ENCODE results near the gene ULK4.
"Not testable (repeated sequence)": the region's sequence is repeated elsewhere in the genome, so short reads cannot be mapped to it uniquely, and the experiment has no call there.

The ULK4 gene

GRCh38 chr3:41288785-41289184, 673.1 kb downstream of the ULK4 start:
- DNase-seq, result no peak

- DNase-seq, result no peak
Measured at GRCh38 chr3:41286305-41286704, 675.6 kb downstream of the ULK4 start.

DNA sequence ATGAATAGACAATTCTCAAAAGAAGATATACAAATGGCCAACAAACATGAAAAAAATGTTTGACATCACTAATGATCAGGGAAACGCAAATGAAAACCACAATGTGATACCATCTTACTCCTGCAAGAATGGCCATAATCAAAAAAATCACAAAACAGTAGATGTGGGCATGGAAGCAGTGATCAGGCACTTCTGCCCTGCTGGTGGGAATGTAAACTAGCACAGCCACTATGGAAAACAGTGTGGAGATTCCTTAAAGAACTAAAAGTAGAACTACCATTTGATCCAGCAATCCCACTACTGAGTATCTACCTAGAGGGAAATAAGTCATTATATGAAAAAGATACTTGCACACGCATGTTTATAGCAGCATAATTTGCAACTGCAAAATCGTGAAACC, 677.0 kb downstream of the ULK4 start:
- DNase-seq, result not testable (repeated sequence)

DNA sequence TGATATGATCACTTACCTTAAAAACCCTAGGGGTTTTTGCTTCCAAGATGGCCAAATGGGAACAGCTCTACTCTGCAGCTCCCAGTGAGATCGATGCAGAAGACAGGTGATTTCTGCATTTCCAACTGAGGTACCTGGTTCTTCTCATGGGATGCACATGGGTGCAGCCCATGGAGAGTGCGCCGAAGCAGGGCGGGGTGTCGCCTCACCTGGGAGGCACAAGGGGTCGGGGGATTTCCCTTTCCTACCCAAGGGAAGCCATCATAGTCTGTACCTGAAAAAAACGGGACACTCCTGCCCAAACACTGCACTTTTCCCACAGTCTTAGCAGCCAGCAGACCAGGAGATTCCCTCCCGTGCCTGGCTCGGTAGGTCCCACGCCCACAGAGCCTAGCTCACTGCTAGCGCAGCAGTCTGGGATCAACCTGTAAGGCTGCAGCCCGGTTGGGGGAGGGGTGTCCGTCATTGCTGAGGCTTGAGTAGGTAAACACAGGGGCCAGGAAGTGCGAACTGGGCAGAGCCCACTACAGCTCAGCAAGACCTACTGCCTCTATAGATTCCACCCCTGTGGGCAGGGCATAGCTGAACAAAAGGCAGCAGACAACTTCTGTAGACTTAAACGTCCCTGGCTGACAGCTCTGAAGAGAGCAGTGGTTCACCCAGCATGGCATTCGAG, 684.0 kb downstream of the ULK4 start:
- DNase-seq, result no peak

DNA sequence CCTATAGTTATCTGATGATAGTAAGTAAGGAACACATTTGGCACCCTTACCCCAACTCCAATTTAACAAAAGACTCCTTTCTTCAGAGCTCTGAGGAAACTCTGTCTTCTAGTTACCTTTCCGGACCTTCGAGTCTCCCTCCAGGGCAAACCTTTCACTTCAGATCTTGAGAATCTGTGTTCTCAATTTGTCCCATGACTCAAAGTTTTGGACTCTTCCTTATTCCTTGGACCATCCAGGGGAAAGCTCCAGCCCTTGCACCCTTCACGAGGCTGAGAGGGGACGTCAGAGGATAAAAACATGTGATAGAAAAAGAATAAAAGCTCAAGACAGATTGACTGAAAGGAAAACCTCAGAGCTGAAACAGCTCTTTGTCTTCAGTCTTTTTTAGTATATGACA, 685.7 kb downstream of the ULK4 start:
- no peak for DNase-seq

DNA sequence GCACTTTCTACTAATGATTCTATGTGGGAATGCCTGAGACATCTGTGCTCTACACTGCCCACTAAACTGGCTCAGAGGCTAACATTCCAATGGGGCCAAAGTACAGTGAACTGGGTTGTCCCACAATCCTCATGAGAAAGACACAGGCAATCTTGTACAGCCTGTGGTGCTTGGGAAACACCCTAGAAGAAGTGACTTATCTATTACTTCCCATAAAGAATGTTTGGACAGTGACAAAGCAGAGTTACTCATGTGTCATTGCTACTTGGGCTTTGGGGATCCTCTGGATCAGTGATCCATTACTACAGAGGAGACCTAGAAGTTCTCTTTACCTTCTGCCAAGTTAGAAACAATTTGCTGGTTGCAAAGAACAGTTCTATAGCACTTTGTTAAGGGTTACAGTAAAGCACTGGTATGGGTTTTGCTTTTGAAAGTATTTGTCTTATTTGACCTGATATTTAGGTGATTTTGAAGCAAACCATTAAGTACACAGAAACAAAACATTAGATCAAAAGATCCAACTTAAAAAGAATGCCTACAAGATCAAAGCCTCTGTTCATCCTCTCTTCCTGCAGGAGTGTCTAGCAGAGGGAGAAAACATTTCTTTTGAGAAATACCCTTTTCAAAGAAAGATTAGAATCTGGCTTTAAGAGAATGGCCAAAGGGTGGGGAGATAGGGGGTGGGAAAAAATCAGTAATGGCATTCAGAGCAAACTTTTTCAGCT, 686.8 kb downstream of the ULK4 start:
- no peak for DNase-seq

- no peak for DNase-seq
Measured at GRCh38 chr3:41272667-41273066, 689.2 kb downstream of the ULK4 start.

- no peak for DNase-seq
Measured at GRCh38 chr3:41267975-41268640, 693.8 kb downstream of the ULK4 start.

GRCh38 chr3:41265823-41266273, 696.1 kb downstream of the ULK4 start:
- no peak for DNase-seq

DNA sequence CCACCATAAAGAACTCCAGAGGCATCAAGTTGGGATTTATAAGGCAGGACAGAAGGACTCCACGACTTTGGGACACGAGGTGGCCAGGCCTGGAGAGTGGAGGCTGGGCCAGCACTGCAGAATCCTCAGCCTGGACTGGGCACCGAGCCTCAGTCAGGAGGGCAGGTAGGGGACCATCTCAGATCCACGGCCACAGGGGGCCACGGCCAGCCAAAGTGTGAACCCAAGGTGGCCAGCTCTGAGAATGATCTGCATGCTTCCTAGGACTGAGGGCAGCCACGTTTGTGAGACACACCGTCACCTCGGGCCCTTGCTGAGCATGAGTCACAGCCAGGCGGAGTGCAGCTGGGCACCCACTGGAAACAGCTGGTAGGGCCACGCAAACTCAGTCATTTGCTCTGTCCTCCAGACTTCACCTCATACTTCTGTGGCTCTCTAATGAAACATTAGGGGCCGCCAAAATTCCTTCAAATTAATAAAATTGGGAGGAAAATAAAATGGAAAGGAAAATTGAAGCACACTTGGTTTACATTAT, 696.8 kb downstream of the ULK4 start:
- no peak for DNase-seq

- DNase-seq, result no peak
Measured at GRCh38 chr3:41260063-41260450, 701.8 kb downstream of the ULK4 start.

DNA sequence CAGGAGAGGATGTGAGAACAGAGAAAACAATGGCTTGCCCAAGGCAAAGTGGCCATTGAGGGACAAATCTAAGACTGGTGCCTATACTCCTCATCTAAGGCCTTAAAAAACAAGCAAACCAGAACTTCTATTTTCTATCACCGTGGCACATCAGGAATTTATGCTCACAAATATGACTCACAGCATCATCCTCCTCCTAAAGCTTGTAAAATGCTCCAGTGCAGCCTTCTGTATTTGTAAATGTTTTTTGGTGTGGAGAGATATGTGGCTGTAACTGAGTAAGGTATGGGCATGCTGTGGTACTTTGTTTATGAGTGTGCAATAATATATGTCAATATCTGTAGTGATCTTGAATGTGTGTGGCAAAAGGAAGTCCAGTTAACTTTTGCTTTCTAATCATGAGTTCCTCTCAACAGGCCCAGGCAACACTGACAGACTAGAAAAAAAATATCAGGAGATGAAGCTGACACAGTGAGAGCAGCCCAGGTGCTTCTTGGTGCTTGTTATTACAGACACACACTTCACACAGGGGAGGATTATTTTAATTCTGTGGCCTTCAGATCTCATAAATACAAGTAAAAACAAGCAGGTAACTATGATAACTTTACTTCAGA, 702.3 kb downstream of the ULK4 start:
- no peak for DNase-seq

- DNase-seq, result no peak
Measured at GRCh38 chr3:41258239-41258800, 703.6 kb downstream of the ULK4 start.

DNA sequence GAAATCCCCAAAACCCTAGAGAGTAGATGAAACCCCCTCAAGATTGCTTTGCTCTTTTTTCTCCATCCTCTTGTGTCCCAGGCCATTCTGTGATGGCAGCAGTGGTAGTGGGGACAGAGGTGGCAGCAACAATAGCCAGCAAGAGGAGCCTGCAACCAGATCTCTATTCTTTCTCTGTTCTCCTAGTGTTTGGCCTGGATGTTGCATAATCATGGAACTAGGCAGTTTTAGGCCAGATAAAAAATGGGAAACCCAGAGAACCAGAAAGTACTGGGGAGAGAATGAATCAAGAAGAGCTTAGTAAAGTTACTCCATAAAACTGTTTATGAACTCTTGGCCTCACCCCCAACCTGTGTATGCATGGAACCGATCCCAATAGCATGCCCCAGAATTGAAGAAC, 710.3 kb downstream of the ULK4 start:
- DNase-seq, result no peak

GRCh38 chr3:41250825-41251224, 711.1 kb downstream of the ULK4 start:
- DNase-seq, result no peak

DNA sequence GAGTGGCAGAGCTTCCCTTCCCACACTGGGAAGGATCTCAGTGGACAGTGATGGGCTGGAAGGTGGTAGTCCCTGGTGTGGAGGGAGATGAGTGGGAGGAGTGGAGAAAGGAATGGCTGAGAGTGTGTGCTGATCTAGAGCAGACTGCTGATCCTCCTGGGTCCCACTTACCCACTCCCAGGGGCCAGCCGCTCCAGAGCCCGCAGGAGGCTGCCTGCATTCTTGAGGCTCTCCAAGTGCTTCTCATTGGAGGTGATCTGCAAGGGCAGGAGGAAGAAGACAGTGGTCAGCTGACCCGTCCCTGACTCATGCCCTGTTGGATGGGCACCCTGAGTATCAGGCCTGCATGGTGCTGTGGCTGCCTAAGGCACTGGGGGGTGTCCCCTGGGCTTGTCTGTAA, 712.6 kb downstream of the ULK4 start:
- DNase-seq, result no peak

DNA sequence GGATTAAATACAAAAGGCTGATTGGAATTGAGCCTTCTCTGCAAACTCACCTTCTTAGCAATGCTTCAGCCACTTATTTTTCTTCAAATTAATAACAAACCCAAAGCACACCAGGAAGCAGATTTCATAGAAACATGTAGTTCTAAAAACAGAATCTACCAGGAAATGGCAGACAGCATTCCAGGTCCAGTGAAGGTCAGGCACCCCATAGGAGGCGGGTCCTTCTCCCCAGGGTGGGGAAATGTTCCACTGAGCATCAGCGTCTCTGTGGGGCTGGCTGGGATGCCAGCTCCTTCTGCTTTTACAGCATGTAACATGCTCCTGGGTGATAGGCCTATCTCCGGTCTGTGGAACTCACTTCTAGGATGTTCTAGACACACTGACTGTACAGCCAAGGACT, 713.4 kb downstream of the ULK4 start:
- no peak for DNase-seq

DNA sequence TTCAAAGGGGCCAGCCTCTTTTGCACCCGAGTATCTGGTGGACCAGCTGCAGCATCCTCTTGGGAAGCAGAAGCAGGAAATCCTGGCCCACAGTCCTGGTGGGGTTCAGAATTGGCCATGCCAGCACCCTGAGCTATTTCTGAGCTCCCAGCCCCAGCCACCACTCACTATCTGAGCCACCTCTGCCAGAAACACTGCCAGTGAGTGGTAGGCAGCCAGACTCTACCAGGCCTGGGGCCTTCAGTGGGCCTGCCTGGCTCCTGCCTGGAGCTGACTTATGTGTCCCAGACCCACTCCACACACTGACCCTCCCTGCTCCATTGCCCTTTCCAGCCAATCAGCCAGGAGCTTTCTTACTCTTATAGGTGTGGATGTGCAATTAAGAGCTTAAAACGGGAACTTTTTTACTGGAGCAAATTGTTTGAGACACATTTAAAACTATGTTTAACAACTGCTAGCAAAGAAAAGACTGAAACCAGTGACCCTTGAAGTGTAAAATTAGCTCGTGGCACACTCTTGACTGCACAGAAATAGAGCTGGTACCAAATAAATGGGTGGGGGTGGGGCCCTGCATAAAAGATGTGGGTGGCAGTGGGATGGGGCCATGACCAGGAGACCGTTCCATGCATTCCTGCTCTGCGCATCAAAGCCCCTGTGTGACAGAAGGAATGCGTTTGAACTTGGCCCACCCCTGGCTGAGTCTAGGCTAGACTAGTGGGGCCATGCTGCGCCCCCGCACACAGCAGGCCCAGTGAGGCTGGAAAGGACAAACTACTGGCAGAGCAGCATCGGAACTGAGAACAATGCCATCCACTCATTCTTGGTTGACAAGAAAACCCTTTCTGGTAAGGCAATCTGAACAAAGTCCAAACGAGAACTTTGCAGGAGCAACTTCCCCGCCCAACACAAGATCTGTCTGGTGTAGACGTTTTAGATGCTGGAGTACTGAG, 714.6 kb downstream of the ULK4 start:
- no peak for DNase-seq

- DNase-seq, result no peak
Measured at GRCh38 chr3:41244620-41245336, 717.1 kb downstream of the ULK4 start.

DNA sequence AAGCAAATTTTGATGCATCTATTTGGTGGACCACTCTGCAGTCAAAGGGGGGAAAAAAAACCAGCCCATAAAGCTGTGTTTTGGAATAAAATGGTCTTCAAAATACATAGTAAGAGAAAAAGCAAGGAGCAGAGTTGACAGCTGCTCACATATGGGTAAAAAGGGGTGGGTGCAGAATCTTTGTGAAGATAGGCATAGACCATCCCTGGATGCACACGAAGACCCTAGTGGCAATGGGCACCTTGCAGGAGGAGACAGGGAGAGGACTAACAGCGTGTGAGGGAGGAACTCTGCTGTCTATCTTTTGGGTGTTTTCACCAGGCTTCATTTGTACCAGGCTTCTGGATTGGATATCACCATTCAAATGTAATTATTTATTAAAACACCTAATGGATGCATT, 718.7 kb downstream of the ULK4 start:
- DNase-seq, result no peak

Data from NCI-H2171 treated with DMSO at 0.1 percent for 48 hours (cell line).